ENCODE results near the gene KRTAP5-7. TPM values are rescaled to one million over a fixed set of nuclear protein-coding genes. Genes with fewer than 3 reads are reported as not detected.

Gene KRTAP5-7
- total and polyA plus RNA-seq, 2 experiments from 2014 or later, result not detected

DNA sequence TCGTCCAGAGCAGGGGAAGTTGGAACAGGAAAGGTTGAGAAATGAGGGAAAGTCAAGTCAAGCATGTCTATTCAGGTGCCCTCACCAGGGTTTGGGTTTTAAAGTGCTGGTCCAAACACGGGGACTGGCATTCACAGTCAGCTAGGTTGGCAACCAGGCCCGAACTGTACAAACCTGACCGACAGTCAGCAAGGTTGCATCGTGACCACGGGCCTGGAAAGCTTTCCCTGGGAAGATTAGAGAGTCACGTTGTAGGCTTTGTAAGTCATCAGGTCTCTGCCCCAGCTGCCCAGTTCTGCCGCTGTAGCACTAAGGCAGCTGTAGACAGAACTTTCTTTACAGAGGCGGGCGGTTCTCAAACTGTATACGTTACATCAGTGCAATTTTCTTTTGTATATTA is 45.7 kb downstream of the KRTAP5-7 start:
- Mint-ChIP-seq H3K36me3 (ENCODE audit: low read depth) (no peaks in the 10 kb centered on the region), H3K4me1 (peaks cover 15% of the 10 kb centered on the region), H3K27ac (no peak overlapping the region), H3K9me3 (no peaks in the 10 kb centered on the region), H3K27me3 (ENCODE audit: insufficient read depth, low read depth, poor library complexity) (peaks cover 17% of the 10 kb centered on the region), H3K4me3 (no peak overlapping the region)
- Histone ChIP-seq H3K79me2 (replicated peaks; ENCODE audit: insufficient read depth) (no peaks in the 10 kb centered on the region), H3K4me3 (no peak overlapping the region), H3K4me1 (ENCODE audit: insufficient read depth) (peaks cover 2% of the 10 kb centered on the region; the same call in 1 of the 2 replicates), H2AFZ (no peak overlapping the region), H4K20me1 (replicated peaks; ENCODE audit: insufficient read depth) (no peaks in the 10 kb centered on the region), H3K27ac (ENCODE audit: low read depth) (no peak overlapping the region), H3K36me3 (ENCODE audit: insufficient read depth) (no peaks in the 10 kb centered on the region), H3K4me2 (no peak overlapping the region), H3K9me2 (ENCODE audit: insufficient read depth) (no peaks in the 10 kb centered on the region), H3K27me3 (ENCODE audit: insufficient read depth) (no peaks in the 10 kb centered on the region), H3F3A (replicated peaks; ENCODE audit: low read depth) (no peaks in the 10 kb centered on the region)
- ATAC-seq (no peak), DNase-seq (ENCODE audit: low spot score) (no peak)
- TF ChIP-seq JUNB (IDR thresholded peaks at IDR 0.05; ENCODE audit: unreplicated experiment), result no peak
- no peak for TF ChIP-seq STAT1 (IDR thresholded peaks at IDR 0.05; ENCODE audit: unreplicated experiment)
- TF ChIP-seq ZNF114 (CRISPR knock-in tag; IDR thresholded peaks at IDR 0.05), result no peak
- TF ChIP-seq, protein P1, sequence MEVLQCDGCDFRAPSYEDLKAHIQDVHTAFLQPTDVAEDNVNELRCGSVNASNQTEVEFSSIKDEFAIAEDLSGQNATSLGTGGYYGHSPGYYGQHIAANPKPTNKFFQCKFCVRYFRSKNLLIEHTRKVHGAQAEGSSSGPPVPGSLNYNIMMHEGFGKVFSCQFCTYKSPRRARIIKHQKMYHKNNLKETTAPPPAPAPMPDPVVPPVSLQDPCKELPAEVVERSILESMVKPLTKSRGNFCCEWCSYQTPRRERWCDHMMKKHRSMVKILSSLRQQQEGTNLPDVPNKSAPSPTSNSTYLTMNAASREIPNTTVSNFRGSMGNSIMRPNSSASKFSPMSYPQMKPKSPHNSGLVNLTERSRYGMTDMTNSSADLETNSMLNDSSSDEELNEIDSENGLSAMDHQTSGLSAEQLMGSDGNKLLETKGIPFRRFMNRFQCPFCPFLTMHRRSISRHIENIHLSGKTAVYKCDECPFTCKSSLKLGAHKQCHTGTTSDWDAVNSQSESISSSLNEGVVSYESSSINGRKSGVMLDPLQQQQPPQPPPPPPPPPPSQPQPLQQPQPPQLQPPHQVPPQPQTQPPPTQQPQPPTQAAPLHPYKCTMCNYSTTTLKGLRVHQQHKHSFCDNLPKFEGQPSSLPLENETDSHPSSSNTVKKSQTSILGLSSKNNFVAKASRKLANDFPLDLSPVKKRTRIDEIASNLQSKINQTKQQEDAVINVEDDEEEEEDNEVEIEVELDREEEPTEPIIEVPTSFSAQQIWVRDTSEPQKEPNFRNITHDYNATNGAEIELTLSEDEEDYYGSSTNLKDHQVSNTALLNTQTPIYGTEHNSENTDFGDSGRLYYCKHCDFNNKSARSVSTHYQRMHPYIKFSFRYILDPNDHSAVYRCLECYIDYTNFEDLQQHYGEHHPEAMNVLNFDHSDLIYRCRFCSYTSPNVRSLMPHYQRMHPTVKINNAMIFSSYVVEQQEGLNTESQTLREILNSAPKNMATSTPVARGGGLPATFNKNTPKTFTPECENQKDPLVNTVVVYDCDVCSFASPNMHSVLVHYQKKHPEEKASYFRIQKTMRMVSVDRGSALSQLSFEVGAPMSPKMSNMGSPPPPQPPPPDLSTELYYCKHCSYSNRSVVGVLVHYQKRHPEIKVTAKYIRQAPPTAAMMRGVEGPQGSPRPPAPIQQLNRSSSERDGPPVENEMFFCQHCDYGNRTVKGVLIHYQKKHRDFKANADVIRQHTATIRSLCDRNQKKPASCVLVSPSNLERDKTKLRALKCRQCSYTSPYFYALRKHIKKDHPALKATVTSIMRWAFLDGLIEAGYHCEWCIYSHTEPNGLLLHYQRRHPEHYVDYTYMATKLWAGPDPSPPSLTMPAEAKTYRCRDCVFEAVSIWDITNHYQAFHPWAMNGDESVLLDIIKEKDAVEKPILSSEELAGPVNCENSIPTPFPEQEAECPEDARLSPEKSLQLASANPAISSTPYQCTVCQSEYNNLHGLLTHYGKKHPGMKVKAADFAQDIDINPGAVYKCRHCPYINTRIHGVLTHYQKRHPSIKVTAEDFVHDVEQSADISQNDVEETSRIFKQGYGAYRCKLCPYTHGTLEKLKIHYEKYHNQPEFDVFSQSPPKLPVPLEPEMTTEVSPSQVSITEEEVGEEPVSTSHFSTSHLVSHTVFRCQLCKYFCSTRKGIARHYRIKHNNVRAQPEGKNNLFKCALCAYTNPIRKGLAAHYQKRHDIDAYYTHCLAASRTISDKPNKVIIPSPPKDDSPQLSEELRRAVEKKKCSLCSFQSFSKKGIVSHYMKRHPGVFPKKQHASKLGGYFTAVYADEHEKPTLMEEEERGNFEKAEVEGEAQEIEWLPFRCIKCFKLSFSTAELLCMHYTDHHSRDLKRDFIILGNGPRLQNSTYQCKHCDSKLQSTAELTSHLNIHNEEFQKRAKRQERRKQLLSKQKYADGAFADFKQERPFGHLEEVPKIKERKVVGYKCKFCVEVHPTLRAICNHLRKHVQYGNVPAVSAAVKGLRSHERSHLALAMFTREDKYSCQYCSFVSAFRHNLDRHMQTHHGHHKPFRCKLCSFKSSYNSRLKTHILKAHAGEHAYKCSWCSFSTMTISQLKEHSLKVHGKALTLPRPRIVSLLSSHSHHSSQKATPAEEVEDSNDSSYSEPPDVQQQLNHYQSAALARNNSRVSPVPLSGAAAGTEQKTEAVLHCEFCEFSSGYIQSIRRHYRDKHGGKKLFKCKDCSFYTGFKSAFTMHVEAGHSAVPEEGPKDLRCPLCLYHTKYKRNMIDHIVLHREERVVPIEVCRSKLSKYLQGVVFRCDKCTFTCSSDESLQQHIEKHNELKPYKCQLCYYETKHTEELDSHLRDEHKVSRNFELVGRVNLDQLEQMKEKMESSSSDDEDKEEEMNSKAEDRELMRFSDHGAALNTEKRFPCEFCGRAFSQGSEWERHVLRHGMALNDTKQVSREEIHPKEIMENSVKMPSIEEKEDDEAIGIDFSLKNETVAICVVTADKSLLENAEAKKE (CRISPR knock-in tag; IDR thresholded peaks at IDR 0.05), result no peak
- TF ChIP-seq NANOG (IDR thresholded peaks at IDR 0.05; ENCODE audit: borderline replicate concordance), result no peak
- TF ChIP-seq, protein P2, sequence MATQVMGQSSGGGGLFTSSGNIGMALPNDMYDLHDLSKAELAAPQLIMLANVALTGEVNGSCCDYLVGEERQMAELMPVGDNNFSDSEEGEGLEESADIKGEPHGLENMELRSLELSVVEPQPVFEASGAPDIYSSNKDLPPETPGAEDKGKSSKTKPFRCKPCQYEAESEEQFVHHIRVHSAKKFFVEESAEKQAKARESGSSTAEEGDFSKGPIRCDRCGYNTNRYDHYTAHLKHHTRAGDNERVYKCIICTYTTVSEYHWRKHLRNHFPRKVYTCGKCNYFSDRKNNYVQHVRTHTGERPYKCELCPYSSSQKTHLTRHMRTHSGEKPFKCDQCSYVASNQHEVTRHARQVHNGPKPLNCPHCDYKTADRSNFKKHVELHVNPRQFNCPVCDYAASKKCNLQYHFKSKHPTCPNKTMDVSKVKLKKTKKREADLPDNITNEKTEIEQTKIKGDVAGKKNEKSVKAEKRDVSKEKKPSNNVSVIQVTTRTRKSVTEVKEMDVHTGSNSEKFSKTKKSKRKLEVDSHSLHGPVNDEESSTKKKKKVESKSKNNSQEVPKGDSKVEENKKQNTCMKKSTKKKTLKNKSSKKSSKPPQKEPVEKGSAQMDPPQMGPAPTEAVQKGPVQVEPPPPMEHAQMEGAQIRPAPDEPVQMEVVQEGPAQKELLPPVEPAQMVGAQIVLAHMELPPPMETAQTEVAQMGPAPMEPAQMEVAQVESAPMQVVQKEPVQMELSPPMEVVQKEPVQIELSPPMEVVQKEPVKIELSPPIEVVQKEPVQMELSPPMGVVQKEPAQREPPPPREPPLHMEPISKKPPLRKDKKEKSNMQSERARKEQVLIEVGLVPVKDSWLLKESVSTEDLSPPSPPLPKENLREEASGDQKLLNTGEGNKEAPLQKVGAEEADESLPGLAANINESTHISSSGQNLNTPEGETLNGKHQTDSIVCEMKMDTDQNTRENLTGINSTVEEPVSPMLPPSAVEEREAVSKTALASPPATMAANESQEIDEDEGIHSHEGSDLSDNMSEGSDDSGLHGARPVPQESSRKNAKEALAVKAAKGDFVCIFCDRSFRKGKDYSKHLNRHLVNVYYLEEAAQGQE (IDR thresholded peaks at IDR 0.05; ENCODE audit: unreplicated experiment), result no peak
- TF ChIP-seq, protein P3, sequence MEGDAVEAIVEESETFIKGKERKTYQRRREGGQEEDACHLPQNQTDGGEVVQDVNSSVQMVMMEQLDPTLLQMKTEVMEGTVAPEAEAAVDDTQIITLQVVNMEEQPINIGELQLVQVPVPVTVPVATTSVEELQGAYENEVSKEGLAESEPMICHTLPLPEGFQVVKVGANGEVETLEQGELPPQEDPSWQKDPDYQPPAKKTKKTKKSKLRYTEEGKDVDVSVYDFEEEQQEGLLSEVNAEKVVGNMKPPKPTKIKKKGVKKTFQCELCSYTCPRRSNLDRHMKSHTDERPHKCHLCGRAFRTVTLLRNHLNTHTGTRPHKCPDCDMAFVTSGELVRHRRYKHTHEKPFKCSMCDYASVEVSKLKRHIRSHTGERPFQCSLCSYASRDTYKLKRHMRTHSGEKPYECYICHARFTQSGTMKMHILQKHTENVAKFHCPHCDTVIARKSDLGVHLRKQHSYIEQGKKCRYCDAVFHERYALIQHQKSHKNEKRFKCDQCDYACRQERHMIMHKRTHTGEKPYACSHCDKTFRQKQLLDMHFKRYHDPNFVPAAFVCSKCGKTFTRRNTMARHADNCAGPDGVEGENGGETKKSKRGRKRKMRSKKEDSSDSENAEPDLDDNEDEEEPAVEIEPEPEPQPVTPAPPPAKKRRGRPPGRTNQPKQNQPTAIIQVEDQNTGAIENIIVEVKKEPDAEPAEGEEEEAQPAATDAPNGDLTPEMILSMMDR (conservative IDR thresholded peaks at IDR 0.05; ENCODE audit: low read depth in 2 of 2), result no peak
- no peak for TF ChIP-seq EZH2 (IDR thresholded peaks at IDR 0.05; ENCODE audit: low read depth, unreplicated experiment)
- TF ChIP-seq EZH2phosphoT487 (IDR thresholded peaks at IDR 0.05; ENCODE audit: unreplicated experiment), result no peak
- TF ChIP-seq POLR2AphosphoS5 (IDR thresholded peaks at IDR 0.05; ENCODE audit: low read depth), result no peak
- TF ChIP-seq, protein P4, sequence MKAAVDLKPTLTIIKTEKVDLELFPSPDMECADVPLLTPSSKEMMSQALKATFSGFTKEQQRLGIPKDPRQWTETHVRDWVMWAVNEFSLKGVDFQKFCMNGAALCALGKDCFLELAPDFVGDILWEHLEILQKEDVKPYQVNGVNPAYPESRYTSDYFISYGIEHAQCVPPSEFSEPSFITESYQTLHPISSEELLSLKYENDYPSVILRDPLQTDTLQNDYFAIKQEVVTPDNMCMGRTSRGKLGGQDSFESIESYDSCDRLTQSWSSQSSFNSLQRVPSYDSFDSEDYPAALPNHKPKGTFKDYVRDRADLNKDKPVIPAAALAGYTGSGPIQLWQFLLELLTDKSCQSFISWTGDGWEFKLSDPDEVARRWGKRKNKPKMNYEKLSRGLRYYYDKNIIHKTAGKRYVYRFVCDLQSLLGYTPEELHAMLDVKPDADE (IDR thresholded peaks at IDR 0.05), result no peak
- no peak for TF ChIP-seq CREB1 (CRISPR knock-in tag; IDR thresholded peaks at IDR 0.05; ENCODE audit: low read depth)
- TF ChIP-seq ZNF331 (CRISPR knock-in tag; IDR thresholded peaks at IDR 0.05; ENCODE audit: low read depth), result no peak
